Neural cell (in vitro differentiated cells): Measurements from ENCODE around the gene SNAPIN. TPM values are rescaled to one million over a fixed set of nuclear protein-coding genes. Genes with fewer than 3 reads are reported as not detected.

ENCODE experiments used
- H2AFZ ChIP-seq: fragments of 200-600, 300-800 bp; sonication (generic), shearing (Covaris generic); 2 replicates; pipeline ENCODE4 v1.6.0; 2014; ENCODE audit warnings: low read depth, mild to moderate bottlenecking, antibody characterized with exemption, low read length, moderate library complexity
- H3F3A ChIP-seq: fragments of 200-600 bp; shearing (Covaris generic); 2 replicates; pipeline ENCODE4 v1.6.1; 2016; ENCODE audit warnings: mild to moderate bottlenecking, moderate library complexity, mixed read lengths, antibody characterized with exemption, low read length; ENCODE audit not compliant: insufficient read depth, poor library complexity, severe bottlenecking
- H3K27ac ChIP-seq: fragments of 200-600, 300-800 bp; sonication (generic), shearing (Covaris generic); 2 replicates; pipeline ENCODE4 v1.5.1; 2014; ENCODE audit warnings: mild to moderate bottlenecking, low read length, moderate library complexity
- H3K27me3 ChIP-seq: fragments of 300-800, 200-600 bp; sonication (generic), shearing (Covaris generic); 2 replicates; pipeline ENCODE4 v1.6.0; 2014; ENCODE audit warnings: mild to moderate bottlenecking, low read depth, low read length, moderate library complexity; ENCODE audit not compliant: insufficient read depth
- H3K36me3 ChIP-seq: fragments of 300-800, 200-600 bp; sonication (generic), shearing (Covaris generic); 2 replicates; pipeline ENCODE4 v1.5.1; 2014; ENCODE audit warnings: mild to moderate bottlenecking, antibody characterized with exemption, low read length, moderate library complexity; ENCODE audit not compliant: insufficient read depth
- H3K4me2 ChIP-seq: fragments of 300-800, 200-600 bp; sonication (generic), shearing (Covaris generic); 2 replicates; pipeline ENCODE4 v1.6.0; 2014; ENCODE audit warnings: mild to moderate bottlenecking, low read length
- H3K4me3 ChIP-seq: fragments of 300-800, 200-600 bp; sonication (generic), shearing (Covaris generic); 2 replicates; pipeline ENCODE4 v1.5.1; 2014; ENCODE audit warnings: mild to moderate bottlenecking, low read length, moderate library complexity
- H3K79me2 ChIP-seq: fragments of 200-600 bp; shearing (Covaris generic); replicated peaks from 2 replicates; pipeline ENCODE4 v1.6.0; 2014; ENCODE audit warnings: mild to moderate bottlenecking, low read length, moderate library complexity; ENCODE audit not compliant: insufficient read depth
- H3K9ac ChIP-seq: fragments of 300-800, 200-600 bp; sonication (generic), shearing (Covaris generic); 2 replicates; pipeline ENCODE4 v1.6.1; 2016; ENCODE audit warnings: mild to moderate bottlenecking, low read length, mixed read lengths
- H3K9me2 ChIP-seq: fragments of 200-600 bp; shearing (Covaris generic); 2 replicates; pipeline ENCODE4 v1.6.1; 2016; ENCODE audit warnings: mild to moderate bottlenecking, low read length, mixed read lengths; ENCODE audit not compliant: insufficient read depth
- H3K9me3 ChIP-seq: fragments of 200-600, 300-800 bp; sonication (generic), shearing (Covaris generic); 2 replicates; pipeline ENCODE4 v1.6.1; 2016; ENCODE audit warnings: mild to moderate bottlenecking, mixed run types, low read length, moderate library complexity, mixed read lengths
- H4K20me1 ChIP-seq: fragments of 200-600 bp; shearing (Covaris generic); 2 replicates; pipeline ENCODE4 v1.6.1; 2016; ENCODE audit warnings: mild to moderate bottlenecking, mixed run types; ENCODE audit not compliant: insufficient read depth
- CTCF ChIP-seq: fragments of 450-650 bp; IDR thresholded peaks from 2 replicates; pipeline ENCODE4 v1.5.1; 2014; ENCODE audit warnings: antibody characterized with exemption, mild to moderate bottlenecking, moderate library complexity; ENCODE audit not compliant: poor library complexity, severe bottlenecking
- EP300 ChIP-seq: fragments of 450-650 bp; conservative IDR thresholded peaks from 2 replicates; pipeline ENCODE4 v1.6.1; 2014; ENCODE audit warnings: antibody characterized with exemption, mild to moderate bottlenecking, moderate library complexity; ENCODE audit not compliant: poor library complexity, severe bottlenecking
- EZH2 ChIP-seq: fragments of 200-600, 300-800 bp; shearing (Covaris generic), sonication (generic); IDR thresholded peaks from 2 replicates; pipeline ENCODE4 v1.6.1; 2014; ENCODE audit warnings: antibody characterized with exemption, low read length, borderline replicate concordance, mild to moderate bottlenecking; ENCODE audit not compliant: insufficient read depth, poor library complexity, severe bottlenecking
- MXI1 ChIP-seq: fragments of 450-650 bp; conservative IDR thresholded peaks from 2 replicates; pipeline ENCODE4 v1.6.1; 2014; ENCODE audit warnings: antibody characterized with exemption, mild to moderate bottlenecking; ENCODE audit not compliant: poor library complexity, severe bottlenecking
- POLR2AphosphoS5 ChIP-seq: IDR thresholded peaks from 2 replicates; pipeline ENCODE4 v1.6.1; 2012
- RAD21 ChIP-seq: fragments of 450-650 bp; conservative IDR thresholded peaks from 2 replicates; pipeline ENCODE4 v1.6.1; 2014; ENCODE audit warnings: antibody characterized with exemption, mild to moderate bottlenecking, moderate library complexity
- SMC3 ChIP-seq: fragments of 450-650 bp; conservative IDR thresholded peaks from 2 replicates; pipeline ENCODE4 v1.6.1; 2014; ENCODE audit warnings: antibody characterized with exemption, mild to moderate bottlenecking, moderate library complexity; ENCODE audit not compliant: poor library complexity
- TAF1 ChIP-seq: IDR thresholded peaks from 2 replicates; pipeline ENCODE4 v1.6.1; 2012; ENCODE audit warnings: low read depth
- polyA plus RNA-seq: library from polyadenylated mRNA; depleted of rRNA; stranded (reverse); fragments of >200 nt; gene quantifications from 2 replicates; pipeline ENCODE4 v1.2.3, GENCODE V29; 2014
- TF ChIP-seq, protein P1 (sequence below): IDR thresholded peaks from 2 replicates; pipeline ENCODE4 v1.6.1; 2012; ENCODE audit warnings: borderline replicate concordance

The SNAPIN gene
- polyA plus RNA-seq, 1 donor from 2014 or later = 100.0 TPM

GRCh38 chr1:153624965-153625611, 33.4 kb upstream of the SNAPIN start:
- no peak overlapping the region for H3K27ac ChIP-seq
- H3F3A ChIP-seq = no peaks in the 10 kb centered on the region
- H3K4me3 ChIP-seq = no peak overlapping the region
- H3K36me3 ChIP-seq = no peaks in the 10 kb centered on the region
- no peaks in the 10 kb centered on the region for H3K9me3 ChIP-seq
- no peaks in the 10 kb centered on the region for H3K27me3 ChIP-seq
- no peaks in the 10 kb centered on the region for H3K79me2 ChIP-seq
- no peak overlapping the region for H2AFZ ChIP-seq
- no peaks in the 10 kb centered on the region for H3K9me2 ChIP-seq
- H3K4me2 ChIP-seq = no peak overlapping the region
- no peak overlapping the region for H3K9ac ChIP-seq
- no peak for TF ChIP-seq EZH2
- TF ChIP-seq, protein P1, sequence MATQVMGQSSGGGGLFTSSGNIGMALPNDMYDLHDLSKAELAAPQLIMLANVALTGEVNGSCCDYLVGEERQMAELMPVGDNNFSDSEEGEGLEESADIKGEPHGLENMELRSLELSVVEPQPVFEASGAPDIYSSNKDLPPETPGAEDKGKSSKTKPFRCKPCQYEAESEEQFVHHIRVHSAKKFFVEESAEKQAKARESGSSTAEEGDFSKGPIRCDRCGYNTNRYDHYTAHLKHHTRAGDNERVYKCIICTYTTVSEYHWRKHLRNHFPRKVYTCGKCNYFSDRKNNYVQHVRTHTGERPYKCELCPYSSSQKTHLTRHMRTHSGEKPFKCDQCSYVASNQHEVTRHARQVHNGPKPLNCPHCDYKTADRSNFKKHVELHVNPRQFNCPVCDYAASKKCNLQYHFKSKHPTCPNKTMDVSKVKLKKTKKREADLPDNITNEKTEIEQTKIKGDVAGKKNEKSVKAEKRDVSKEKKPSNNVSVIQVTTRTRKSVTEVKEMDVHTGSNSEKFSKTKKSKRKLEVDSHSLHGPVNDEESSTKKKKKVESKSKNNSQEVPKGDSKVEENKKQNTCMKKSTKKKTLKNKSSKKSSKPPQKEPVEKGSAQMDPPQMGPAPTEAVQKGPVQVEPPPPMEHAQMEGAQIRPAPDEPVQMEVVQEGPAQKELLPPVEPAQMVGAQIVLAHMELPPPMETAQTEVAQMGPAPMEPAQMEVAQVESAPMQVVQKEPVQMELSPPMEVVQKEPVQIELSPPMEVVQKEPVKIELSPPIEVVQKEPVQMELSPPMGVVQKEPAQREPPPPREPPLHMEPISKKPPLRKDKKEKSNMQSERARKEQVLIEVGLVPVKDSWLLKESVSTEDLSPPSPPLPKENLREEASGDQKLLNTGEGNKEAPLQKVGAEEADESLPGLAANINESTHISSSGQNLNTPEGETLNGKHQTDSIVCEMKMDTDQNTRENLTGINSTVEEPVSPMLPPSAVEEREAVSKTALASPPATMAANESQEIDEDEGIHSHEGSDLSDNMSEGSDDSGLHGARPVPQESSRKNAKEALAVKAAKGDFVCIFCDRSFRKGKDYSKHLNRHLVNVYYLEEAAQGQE = no peak
- no peak for TF ChIP-seq TAF1
- TF ChIP-seq CTCF = no peak
- TF ChIP-seq SMC3 = no peak
- no peak for TF ChIP-seq MXI1
- no peak for TF ChIP-seq POLR2AphosphoS5
- no peak for TF ChIP-seq EP300
- TF ChIP-seq RAD21 = no peak
- no peaks in the 10 kb centered on the region for H4K20me1 ChIP-seq

- Histone ChIP-seq H3K4me3 (no peak overlapping the region), H3K9me3 (no peaks in the 10 kb centered on the region), H3K9ac (no peak overlapping the region), H4K20me1 (no peaks in the 10 kb centered on the region), H3K27me3 (no peaks in the 10 kb centered on the region), H3K4me2 (no peak overlapping the region), H2AFZ (no peak overlapping the region), H3K9me2 (no peaks in the 10 kb centered on the region), H3K36me3 (no peaks in the 10 kb centered on the region), H3K27ac (no peak overlapping the region), H3F3A (no peaks in the 10 kb centered on the region), H3K79me2 (no peaks in the 10 kb centered on the region)
- TF ChIP-seq EP300 (no peak), RAD21 (no peak), EZH2 (no peak), MXI1 (no peak), SMC3 (no peak), CTCF (no peak), POLR2AphosphoS5 (no peak), TAF1 (no peak)
- TF ChIP-seq, protein P1 = no peak
Observed at GRCh38 chr1:153626477-153626903, 32.0 kb upstream of the SNAPIN start.
